Neuronal stem cell (in vitro differentiated cells): ENCODE data around the gene CAMTA1.

Experiments
- DNase-seq: peaks from one replicate; pipeline ENCODE4 v3.0.0-alpha.2; 2013; ENCODE audit warnings: low spot score
- H2AFZ ChIP-seq: one replicate; pipeline ENCODE4 v1.6.1; 2013; ENCODE audit warnings: mild to moderate bottlenecking, low read length, inconsistent platforms
- H2AK5ac ChIP-seq: 2 replicates; pipeline ENCODE4 v1.6.1; 2013; ENCODE audit warnings: low read depth, mild to moderate bottlenecking, inconsistent platforms, low read length, moderate library complexity, mixed read lengths
- H2BK120ac ChIP-seq: 2 replicates; pipeline ENCODE4 v1.6.1; 2013; ENCODE audit warnings: low read depth, mild to moderate bottlenecking, inconsistent platforms, low read length, moderate library complexity, mixed read lengths
- H2BK12ac ChIP-seq: one replicate; pipeline ENCODE4 v1.6.1; 2013; ENCODE audit warnings: low read length, inconsistent platforms
- H2BK15ac ChIP-seq: 2 replicates; pipeline ENCODE4 v1.6.1; 2013; ENCODE audit warnings: mild to moderate bottlenecking, low read length, inconsistent platforms, mixed read lengths
- H2BK5ac ChIP-seq: one replicate; pipeline ENCODE4 v1.6.1; 2013; ENCODE audit warnings: inconsistent platforms, mild to moderate bottlenecking, low read length, moderate library complexity
- H3K14ac ChIP-seq: one replicate; pipeline ENCODE4 v1.6.1; 2013; ENCODE audit warnings: low read length, inconsistent platforms
- H3K18ac ChIP-seq: 2 replicates; pipeline ENCODE4 v1.6.1; 2013; ENCODE audit warnings: low read length, inconsistent platforms
- H3K23ac ChIP-seq: 2 replicates; pipeline ENCODE4 v1.6.1; 2013; ENCODE audit warnings: low read depth, mild to moderate bottlenecking, mixed read lengths, low read length, inconsistent platforms; ENCODE audit not compliant: poor library complexity
- H3K27ac ChIP-seq: replicated peaks from 3 replicates; pipeline ENCODE4 v1.5.1; 2013; ENCODE audit warnings: low read length, inconsistent platforms
- H3K27me3 ChIP-seq, 3 experiments: 2 replicates each; pipeline ENCODE4 v1.6.1; 2013; ENCODE audit warnings: low read length in 3 of 3, mild to moderate bottlenecking in 2 of 3, inconsistent platforms in 1 of 3, low read depth in 1 of 3, mixed read lengths in 1 of 3, moderate library complexity in 1 of 3; ENCODE audit not compliant: control insufficient read depth in 3 of 3, insufficient read depth in 3 of 3
- H3K36me3 ChIP-seq, 2 donors: replicated peaks in 1 of 2; 2 replicates each; pipeline ENCODE4 v1.6.1; 2013; ENCODE audit warnings: low read length in 2 of 2; ENCODE audit not compliant: control insufficient read depth in 2 of 2, insufficient read depth in 2 of 2
- H3K4ac ChIP-seq: 2 replicates; pipeline ENCODE4 v1.6.1; 2013; ENCODE audit warnings: inconsistent platforms, mild to moderate bottlenecking, low read length, moderate library complexity
- H3K4me1 ChIP-seq, 2 donors: 1 replicate in 1 of 2; 2 replicates in 1 of 2; pipeline ENCODE4 v1.6.1; 2013; ENCODE audit warnings: low read length in 2 of 2, low read depth in 1 of 2; ENCODE audit not compliant: control insufficient read depth in 2 of 2, insufficient read depth in 1 of 2
- H3K4me2 ChIP-seq: one replicate; pipeline ENCODE4 v1.6.1; 2013; ENCODE audit warnings: mild to moderate bottlenecking, low read length, inconsistent platforms; ENCODE audit not compliant: insufficient read depth, poor library complexity, severe bottlenecking
- H3K4me3 ChIP-seq, 2 donors: 2 replicates each; pipeline ENCODE4 v1.5.1; 2013; ENCODE audit warnings: low read length in 2 of 2, mild to moderate bottlenecking in 2 of 2, inconsistent platforms in 1 of 2, moderate library complexity in 1 of 2
- H3K79me1 ChIP-seq: one replicate; pipeline ENCODE4 v1.6.1; 2013; ENCODE audit warnings: low read depth, mild to moderate bottlenecking, inconsistent platforms, low read length, moderate library complexity
- H3K9ac ChIP-seq: one replicate; pipeline ENCODE4 v1.6.1; 2013; ENCODE audit warnings: mild to moderate bottlenecking, low read depth, low read length, inconsistent platforms; ENCODE audit not compliant: poor library complexity
- H3K9me3 ChIP-seq, 2 donors: replicated peaks in 1 of 2; 2 replicates each; pipeline versions ENCODE3 to v1.6.1; 2013; ENCODE audit warnings: low read length in 2 of 2, mild to moderate bottlenecking in 2 of 2, inconsistent platforms in 1 of 2, low read depth in 1 of 2, mixed read lengths in 1 of 2, moderate library complexity in 1 of 2; ENCODE audit not compliant: control insufficient read depth in 2 of 2, insufficient read depth in 1 of 2
- H4K8ac ChIP-seq: one replicate; pipeline ENCODE4 v1.6.1; 2013; ENCODE audit warnings: low read depth, mild to moderate bottlenecking, inconsistent platforms, low read length, moderate library complexity
- H4K91ac ChIP-seq: one replicate; pipeline ENCODE4 v1.6.1; 2013; ENCODE audit warnings: low read length, low read depth, mild to moderate bottlenecking, inconsistent platforms; ENCODE audit not compliant: poor library complexity
- WGBS, 2 donors: extraction: QIAGEN DNeasy Blood & Tissue Kit; methylation state at CpG; one replicate each; pipeline ENCODE4 v1.1.7; 2013; ENCODE audit warnings: missing lambda C conversion rate in 2 of 2, mixed read lengths in 1 of 2; ENCODE audit not compliant: insufficient read length in 2 of 2, insufficient replicate concordance in 1 of 2; ENCODE audit errors: extremely low coverage in 2 of 2; 5-methylcytosine and 5-hydroxymethylcytosine counted together

The CAMTA1 gene

GRCh38 chr1:7262611-7263010, 477.4 kb downstream of the CAMTA1 start:
- no peak overlapping the region for H3K9ac ChIP-seq
- H2BK15ac ChIP-seq: no peak overlapping the region
- no peak overlapping the region for H3K14ac ChIP-seq
- H3K27ac ChIP-seq: no peak overlapping the region
- H2BK120ac ChIP-seq: no peak overlapping the region
- H3K27me3 ChIP-seq: no peaks in the 10 kb centered on the region
- H3K79me1 ChIP-seq: peaks cover 1% of the 10 kb centered on the region
- no CpG with 5 or more reads among the region's 6 CpGs for WGBS, 2 donors
- no peak overlapping the region for H3K4me3 ChIP-seq
- peaks cover 0 to 2% of the 10 kb centered on the region in 2 donors for H3K9me3 ChIP-seq
- H4K8ac ChIP-seq: no peak overlapping the region
- H3K36me3 ChIP-seq: no peaks in the 10 kb centered on the region
- H3K4ac ChIP-seq: no peak overlapping the region
- no peak overlapping the region for H2AK5ac ChIP-seq
- H3K23ac ChIP-seq: no peak overlapping the region
- no peak overlapping the region for H2AFZ ChIP-seq
- no peak overlapping the region for H2BK5ac ChIP-seq
- H3K18ac ChIP-seq: no peak overlapping the region
- DNase-seq: no peak
- H3K4me1 ChIP-seq: peaks cover 0 to 9% of the 10 kb centered on the region in 2 donors
- no peak overlapping the region for H3K4me2 ChIP-seq
- no peak overlapping the region for H2BK12ac ChIP-seq
- H4K91ac ChIP-seq: no peak overlapping the region

DNA sequence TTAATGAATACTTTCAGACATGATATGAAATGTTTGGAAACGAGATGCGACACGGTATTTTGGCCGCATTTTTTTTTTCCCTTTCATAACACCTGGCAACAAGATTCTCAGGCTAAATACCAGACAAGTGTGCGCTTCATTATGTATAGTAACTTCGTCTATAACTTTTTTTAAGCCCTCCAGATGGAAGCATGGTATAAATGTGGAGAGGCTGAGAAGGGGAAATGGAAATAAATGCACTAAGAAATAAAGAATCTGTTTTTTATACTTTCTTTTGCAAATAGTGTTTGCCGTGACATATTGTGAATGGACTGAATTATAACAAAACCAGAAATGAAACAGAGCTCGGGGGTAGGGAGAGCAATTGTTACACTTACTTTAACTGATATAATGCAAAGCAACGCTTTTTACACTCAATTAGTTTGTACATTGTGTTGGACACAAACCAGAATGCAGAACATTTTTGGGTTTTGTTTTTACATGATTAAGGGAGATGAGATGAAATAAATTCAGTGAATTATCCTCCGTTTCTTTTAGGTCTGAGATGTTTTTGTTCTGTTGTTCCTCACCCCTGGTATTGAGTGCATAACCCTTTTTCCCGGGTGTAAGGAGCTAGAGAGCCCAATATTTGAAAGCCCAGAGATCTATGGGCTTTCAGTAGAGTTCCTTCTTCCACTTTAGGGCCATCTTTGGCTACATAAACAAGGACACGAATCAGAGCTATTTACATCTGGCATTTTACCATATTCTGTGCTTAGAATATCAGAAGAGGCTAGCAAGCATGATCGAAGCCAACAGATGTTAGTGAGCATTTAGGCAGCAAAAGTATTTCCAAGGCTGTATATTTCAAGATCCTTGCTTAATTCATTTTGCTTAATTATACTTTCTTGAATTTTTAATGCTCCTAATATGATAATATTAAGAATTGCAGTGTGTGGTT, 478.0 kb downstream of the CAMTA1 start:
- peaks cover 0 to 2% of the 10 kb centered on the region in 2 donors for H3K9me3 ChIP-seq
- no peaks in the 10 kb centered on the region for H3K27me3 ChIP-seq
- H3K18ac ChIP-seq: no peak overlapping the region
- no peak overlapping the region for H4K8ac ChIP-seq
- H3K4me3 ChIP-seq: no peak overlapping the region
- no peak for DNase-seq
- no peak overlapping the region for H2BK15ac ChIP-seq
- WGBS, 2 donors: no CpG with 5 or more reads among the region's 13 CpGs
- H4K91ac ChIP-seq: no peak overlapping the region
- no peak overlapping the region for H2BK12ac ChIP-seq
- H3K9ac ChIP-seq: no peak overlapping the region
- H3K23ac ChIP-seq: no peak overlapping the region
- no peak overlapping the region for H3K4ac ChIP-seq
- no peak overlapping the region for H2AK5ac ChIP-seq
- no peak overlapping the region for H3K4me2 ChIP-seq
- no peaks in the 10 kb centered on the region for H3K36me3 ChIP-seq
- H3K27ac ChIP-seq: no peak overlapping the region
- H3K79me1 ChIP-seq: peaks cover 1% of the 10 kb centered on the region
- no peak overlapping the region for H3K14ac ChIP-seq
- no peak overlapping the region for H2BK5ac ChIP-seq
- no peak overlapping the region for H2AFZ ChIP-seq
- peaks cover 0 to 7% of the 10 kb centered on the region in 2 donors for H3K4me1 ChIP-seq
- H2BK120ac ChIP-seq: no peak overlapping the region

DNA sequence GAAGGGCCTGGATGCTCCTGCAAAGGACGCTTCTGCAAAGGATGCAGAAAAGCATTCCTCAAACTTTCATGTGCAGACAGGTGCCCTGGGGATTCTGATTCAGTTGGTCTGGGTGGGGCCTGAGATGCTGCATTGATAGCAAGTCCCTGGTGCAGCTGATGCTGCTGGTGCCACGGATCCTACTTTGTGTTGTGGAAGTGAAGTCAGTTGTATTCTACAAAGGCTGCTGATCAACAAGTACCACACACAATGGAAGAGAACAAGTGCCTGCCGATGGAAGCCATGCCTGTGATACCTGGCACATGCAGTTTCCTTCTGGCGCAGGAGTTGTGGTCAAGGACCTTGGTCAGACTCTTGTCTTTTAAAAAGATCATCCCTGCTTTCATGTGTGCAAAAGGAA, 478.8 kb downstream of the CAMTA1 start:
- no peaks in the 10 kb centered on the region for H3K27me3 ChIP-seq
- no peak overlapping the region for H3K9ac ChIP-seq
- no peak overlapping the region for H3K4me3 ChIP-seq
- no peak overlapping the region for H2BK5ac ChIP-seq
- no peaks in the 10 kb centered on the region for H3K36me3 ChIP-seq
- no CpG with 5 or more reads among the region's 4 CpGs for WGBS, 2 donors
- no peak overlapping the region for H2BK12ac ChIP-seq
- H4K91ac ChIP-seq: no peak overlapping the region
- no peak overlapping the region for H3K4me2 ChIP-seq
- no peak overlapping the region for H2BK15ac ChIP-seq
- no peak overlapping the region for H3K23ac ChIP-seq
- peaks cover 0 to 7% of the 10 kb centered on the region in 2 donors for H3K4me1 ChIP-seq
- H2AK5ac ChIP-seq: no peak overlapping the region
- H3K18ac ChIP-seq: no peak overlapping the region
- H2BK120ac ChIP-seq: no peak overlapping the region
- no peak for DNase-seq
- no peak overlapping the region for H3K27ac ChIP-seq
- no peak overlapping the region for H2AFZ ChIP-seq
- no peak overlapping the region for H4K8ac ChIP-seq
- H3K4ac ChIP-seq: no peak overlapping the region
- H3K14ac ChIP-seq: no peak overlapping the region
- peaks cover 1% of the 10 kb centered on the region for H3K79me1 ChIP-seq
- peaks cover 0 to 2% of the 10 kb centered on the region in 2 donors for H3K9me3 ChIP-seq

- Histone ChIP-seq H3K14ac (no peak overlapping the region), H2BK12ac (no peak overlapping the region), H4K91ac (no peak overlapping the region), H3K23ac (no peak overlapping the region), H3K27me3 (no peaks in the 10 kb centered on the region), H3K9ac (no peak overlapping the region), H3K4me2 (no peak overlapping the region), H2BK120ac (no peak overlapping the region), H2BK5ac (no peak overlapping the region), H2BK15ac (no peak overlapping the region), H2AFZ (no peak overlapping the region), H3K27ac (no peak overlapping the region), H3K4me3 (no peak overlapping the region), H3K4me1 (peaks cover 0 to 7% of the 10 kb centered on the region in 2 donors), H3K36me3 (no peaks in the 10 kb centered on the region), H3K4ac (no peak overlapping the region), H3K79me1 (peaks cover 1% of the 10 kb centered on the region), H4K8ac (no peak overlapping the region), H2AK5ac (no peak overlapping the region), H3K9me3 (peaks cover 0 to 2% of the 10 kb centered on the region in 2 donors), H3K18ac (no peak overlapping the region)
- DNase-seq: no peak
- no CpG with 5 or more reads among the region's 9 CpGs for WGBS, 2 donors
Observed at GRCh38 chr1:7265771-7266371, 480.6 kb downstream of the CAMTA1 start.
